ENCODE measurements around the gene CFAP73.
"Not testable (repeated sequence)": the region's sequence is repeated elsewhere in the genome, so short reads cannot be mapped to it uniquely, and the experiment has no call there.

CFAP73 gene

DNA sequence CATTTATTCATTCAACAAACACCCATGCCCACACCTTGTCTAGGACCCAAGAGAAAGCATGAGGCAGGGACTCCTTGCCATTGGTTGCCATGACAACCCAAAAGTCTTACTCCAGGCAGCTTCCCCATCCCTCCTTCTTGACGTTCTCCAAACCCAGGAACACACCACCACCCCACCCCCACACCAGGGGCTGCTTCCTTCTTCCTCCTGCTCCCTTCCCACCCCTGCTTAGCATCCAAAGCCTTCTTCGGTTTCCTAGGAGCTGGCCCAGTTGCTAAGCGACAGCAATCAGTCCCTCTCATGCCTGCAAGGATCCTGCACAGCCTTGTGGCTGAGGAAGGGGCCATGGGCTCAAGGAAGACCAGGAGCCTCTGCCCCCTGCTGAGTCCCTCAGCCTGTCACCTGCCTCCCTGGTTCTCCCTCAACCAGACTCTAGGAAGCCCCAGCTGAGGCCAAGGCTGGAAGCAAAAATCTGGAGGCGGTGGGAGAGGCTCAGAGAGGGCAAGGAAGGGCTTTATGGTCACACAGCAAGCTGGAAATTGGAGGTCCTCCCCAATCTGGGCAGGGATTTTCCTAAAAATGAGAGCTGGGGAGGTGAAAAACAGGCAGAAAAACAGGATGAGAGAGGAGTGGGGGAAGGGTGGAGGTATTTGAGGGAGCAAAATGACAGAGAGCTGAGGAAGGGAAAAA, 29.4 kb upstream of the CFAP73 start:
- DNase-seq (ENCODE audit: low spot score), result no peak

DNA sequence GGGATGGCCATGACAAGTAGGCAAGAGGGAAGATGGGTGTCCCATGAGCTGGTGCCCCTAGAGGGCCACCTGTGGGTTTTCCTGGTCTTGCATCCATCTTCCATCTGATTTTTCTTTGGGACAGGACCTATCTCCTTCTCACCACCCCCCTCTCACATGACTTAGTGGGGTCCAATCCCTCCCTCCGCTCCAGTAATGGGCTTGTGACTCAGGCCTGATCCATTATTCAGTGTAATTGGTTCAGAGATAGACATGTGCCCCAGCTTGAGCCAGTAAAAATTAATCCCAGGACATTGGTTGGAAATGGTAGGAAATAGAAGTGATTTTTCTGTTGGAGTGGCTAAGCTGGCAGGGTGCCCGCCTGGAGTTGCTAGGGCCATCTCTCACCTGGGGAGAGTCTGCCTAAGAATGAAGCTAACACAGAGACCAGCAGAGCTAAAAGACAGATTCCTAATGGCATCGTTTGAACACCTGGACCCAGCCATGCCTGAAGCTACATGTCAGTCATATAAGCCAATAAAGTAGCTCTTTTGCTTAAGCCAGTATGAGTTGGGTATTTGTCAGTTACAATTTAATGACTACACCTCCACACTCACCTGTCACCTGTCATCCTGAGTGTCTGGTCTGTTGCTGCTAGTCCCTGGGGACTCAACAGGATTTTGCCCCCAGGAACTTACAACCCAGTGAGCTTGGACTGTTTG, 28.7 kb upstream of the CFAP73 start:
- no peak for DNase-seq (ENCODE audit: low spot score)

DNA sequence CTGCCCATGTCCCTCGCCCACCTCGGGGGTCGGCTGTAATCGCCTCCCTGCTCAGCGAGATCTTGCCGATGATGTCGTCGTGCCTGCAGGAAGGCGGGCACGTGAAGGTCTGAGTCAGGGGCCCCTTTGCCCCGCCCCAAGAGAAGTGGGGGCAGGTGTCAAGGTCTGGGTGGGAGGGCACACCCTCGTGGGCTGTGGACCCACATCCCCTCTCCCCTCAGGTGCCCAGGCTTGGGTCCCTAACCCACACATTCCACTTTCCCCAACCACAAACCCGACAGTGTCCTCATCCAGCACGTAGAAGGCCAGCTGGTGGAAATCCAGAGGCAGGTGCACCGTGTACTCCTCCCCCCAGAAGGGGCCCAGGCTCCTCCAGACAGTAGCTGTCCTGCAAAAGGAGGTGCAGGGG, 21.7 kb upstream of the CFAP73 start:
- no peak for DNase-seq (ENCODE audit: low spot score)

DNA sequence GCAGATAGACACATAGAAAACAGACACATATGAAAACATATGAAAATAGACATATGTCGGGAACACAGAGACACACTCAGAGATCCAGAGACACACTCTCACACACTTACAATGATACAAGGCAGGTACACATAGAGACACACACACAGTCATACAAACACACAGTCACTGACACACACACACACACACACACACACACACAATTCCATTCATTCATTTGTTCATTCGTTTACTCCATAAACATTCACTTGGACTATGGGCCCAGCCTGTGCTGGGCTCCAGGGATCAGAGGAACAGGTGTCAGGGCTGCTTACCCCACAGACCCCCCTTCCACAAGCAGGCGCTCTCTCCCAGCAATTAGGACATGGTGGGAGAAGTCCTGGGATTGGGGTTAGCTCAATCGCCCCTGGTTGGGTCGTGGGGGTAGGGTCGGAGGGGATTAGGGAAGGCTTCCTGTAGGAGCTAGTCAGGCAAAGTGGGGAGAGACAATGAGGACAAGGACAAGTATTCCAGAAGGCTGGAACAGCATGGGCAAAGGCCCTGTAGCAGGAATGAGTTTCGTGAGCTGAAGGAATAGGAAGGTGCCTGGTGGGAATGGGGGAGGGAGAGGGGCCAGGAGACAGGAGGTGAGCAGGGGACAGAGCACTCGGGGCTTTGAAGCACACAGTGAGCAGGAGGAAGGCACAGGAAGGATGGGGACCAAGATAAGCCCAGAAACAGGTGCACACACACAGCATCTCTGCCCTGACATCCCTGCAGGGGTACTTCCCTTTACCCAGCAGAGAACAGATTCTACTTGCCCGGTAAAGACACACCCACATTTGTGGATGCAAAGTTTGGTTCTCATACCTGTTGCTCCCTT, 20.5 kb upstream of the CFAP73 start:
- no peak for DNase-seq (ENCODE audit: low spot score)

DNA sequence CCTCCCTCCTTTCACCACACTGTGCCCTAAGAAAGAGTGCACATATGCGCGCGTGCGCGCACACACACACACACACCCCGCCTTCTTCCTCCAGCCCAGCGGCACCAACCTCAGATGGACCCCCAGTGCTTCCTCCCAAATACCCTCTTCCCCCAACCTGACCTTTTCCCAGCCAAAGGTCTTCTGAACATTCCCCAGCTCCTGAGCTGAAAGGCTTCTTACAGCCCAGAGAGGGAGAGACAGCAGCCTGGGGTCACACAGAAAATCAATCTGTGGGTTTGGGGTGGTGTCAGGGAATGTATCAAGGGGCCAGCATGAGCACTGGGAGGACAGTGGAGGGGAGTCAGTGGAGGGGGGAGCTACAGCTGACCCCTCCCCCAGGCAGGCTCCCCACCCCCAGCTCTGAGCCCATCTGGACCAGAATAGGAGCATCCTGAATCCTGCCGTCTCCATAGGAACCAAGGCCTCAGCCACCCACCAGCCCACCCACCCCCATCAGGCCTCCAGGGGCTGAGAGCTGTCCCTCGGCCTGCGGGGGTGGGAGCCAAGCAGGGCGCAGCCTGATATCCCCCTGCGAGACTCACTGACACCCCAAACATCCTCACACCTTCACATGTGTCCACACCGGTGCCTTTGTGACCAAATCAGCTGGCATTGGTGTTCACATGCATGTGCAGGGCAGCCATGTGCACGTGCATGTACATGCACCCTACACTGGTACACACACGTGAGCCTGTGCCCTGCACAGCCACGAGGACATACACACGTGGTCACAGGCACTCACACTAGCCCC, 19.7 kb upstream of the CFAP73 start:
- no peak for DNase-seq (ENCODE audit: low spot score)

DNA sequence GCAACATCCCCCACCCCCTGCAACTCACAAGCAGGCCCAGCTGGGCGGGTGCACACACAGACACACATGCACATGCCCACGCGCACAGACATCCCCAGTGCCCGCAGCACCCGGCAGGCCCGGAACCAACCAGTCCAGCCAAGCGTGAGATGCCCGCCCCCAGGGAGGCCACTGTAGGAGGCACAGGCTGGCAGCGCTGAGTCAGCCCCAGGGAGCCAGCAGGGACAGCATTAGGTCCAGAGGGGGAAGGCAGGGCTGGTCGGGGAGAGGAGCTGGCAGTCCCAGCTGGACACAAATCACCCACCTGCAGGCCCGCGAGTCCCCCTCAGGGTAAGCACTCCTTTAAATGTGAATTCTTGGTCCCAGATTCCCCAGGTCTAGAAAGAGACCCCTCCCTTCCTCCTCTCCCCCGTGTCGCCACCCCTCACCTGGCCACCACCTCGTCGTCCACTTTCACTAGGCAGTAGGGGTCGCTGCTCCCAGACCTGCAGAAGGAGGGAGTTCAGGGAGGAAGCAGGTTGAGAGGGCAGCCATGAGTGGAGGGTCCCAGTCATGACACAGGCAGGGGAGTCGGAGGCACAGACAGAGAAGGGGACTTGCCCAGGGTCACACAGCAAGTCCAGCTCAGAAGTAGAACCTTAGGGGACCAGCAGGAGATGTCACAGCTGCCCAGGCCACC, 18.9 kb upstream of the CFAP73 start:
- DNase-seq (ENCODE audit: low spot score), result peak; percentile 36

DNA sequence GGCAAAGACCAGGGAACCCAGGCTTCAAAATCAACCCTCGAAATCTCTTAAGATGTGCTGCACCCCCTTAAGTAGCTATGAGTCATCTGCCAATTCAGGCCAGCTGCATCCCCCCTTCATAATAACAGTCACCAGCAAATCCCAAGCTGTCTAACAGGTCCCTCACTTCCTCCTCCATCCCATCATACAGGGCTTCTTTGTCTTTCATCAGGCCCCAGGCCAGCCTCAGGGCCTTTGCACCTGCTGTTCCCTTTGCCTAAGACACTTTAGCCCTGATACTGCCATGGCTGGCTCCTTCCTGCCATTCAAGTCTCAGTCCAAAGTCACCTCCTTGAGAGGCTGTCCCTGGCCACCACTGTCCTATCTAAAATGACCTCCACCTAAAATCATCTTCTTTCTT, 18.0 kb upstream of the CFAP73 start:
- DNase-seq (ENCODE audit: low spot score), result no peak

DNA sequence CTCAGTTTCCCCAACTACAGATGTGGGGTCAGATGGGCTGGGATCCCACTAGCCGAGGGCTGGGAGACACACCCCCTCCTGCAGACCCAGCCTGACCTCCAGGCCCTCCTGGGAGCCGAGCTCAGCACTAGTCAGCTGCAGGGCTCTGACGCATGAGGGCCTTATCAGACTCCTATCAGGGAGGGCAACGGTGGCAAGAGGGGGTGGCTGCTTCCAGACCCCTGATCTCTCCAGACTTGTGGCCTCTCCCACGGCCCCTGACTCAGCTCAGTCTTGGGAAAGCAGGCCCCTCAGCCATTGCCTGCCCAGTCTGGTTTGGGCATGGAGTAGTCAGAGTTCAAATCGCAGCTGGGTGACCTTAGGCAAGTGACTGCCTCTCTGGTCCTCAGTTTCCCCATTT, 16.5 kb upstream of the CFAP73 start:
- DNase-seq (ENCODE audit: low spot score), result no peak

DNA sequence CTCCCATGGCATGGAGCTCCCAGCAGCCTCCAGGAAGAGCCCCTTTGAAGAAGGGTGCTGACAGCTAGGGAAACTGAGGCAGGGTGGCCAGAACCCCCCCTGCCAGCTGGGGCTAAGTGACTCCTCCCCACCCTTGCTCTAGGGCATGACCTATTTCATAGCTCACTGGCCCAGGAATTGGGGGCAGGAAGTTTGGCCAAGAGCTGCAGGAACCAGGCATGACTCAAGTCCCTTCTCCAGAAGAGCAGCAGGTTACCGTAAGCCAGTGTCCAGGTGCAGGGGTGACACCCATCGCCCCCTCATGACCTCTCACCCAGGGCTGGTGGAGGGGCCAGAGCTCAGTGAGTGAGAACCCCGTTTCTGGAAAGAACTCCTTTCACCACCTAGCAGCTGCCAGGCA, 15.9 kb upstream of the CFAP73 start:
- DNase-seq (ENCODE audit: low spot score), result no peak

DNA sequence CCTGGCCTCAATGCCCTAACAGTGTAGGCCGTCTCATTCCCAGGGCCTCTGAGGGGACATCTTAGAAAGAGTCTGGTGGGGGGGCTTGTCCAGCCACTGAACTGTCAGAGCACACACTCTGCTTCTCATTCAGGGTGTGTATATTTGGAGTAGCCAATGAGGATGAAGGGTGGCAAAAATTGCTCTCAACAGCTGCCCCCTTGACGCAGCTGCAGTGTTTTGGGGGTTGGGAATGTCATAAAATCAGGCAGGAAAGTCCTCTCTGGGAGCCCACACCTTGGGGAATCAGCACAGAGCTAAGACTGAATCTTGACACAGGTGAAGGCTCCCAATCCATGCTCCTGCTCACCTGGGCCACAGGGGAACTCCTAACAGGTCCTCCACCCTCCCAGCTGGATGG, 15.5 kb upstream of the CFAP73 start:
- DNase-seq (ENCODE audit: low spot score), result no peak

DNA sequence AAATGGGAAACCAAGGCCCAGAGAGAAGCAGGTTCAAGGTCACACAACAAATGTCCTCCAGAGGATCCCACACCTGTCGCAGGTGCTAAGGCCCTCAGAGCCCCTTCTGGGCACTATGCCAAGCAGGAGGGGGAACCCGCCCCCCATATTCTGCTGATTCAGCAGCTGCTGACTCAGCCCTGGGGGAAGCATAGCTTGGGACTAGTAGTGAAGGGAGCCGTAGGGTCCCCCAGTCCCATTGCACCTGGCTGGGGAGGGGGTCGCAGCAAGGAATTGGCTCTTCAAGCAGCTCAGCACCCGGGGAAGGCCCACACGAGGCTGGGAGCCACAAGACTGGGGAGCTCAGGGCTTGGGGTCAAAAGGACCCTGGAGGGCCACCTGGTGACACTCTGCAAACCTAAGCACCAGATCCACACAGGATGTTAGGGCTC, 15.0 kb upstream of the CFAP73 start:
- DNase-seq (ENCODE audit: low spot score), result no peak

DNA sequence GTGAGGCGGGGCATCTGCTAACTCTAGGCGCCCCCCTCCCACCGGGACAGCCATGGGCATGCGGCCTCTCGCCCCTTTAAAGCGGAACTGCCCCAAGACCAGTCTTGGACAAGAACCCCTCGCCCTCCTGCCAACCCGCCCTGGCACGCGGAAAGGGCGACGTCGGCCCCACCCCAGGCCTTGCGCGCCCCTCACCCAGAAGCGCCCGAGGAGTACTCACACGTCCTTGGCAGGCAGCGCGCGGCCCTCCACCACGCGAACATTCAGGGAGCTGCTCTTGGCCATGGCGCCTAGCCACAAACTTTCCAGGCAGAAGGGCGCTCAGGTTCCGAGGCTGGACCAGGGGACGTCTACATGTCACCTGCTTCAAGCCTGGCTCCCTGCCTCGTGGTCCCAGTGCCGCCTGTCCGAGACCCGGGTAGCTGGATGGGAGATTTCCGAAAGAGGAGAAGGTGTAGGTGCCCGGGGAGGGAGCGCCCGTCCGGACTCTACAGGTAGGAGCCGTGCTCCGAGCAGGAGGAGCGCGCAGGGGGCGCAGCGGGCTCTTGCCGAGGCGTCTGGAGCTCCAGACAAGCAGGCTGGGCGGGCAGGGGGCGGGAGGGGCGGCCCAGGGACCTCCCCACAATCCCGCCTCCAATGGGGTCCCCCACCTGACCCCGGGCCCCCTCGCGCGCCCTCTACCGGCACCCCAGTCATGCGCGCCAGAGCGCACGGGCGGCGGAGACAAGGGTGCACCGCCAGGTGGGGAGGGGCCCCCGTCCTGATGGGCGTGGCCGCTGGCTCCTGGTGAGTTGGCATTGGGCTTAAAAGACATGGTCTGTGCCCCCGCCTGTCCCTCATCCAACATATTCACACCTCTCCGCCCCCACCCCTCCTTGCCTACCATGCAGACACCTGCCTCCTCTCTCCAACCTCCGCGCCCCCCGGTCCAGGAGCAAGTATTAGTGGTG, 14.1 kb upstream of the CFAP73 start, which contains the start of gene RASAL1:
RASAL1 (minus strand) TSS at position 584 of the 950 bp plus-strand sequence; CDS start at position 285, 299 bp downstream.
- DNase-seq (ENCODE audit: low spot score), result peak; percentile 37

DNA sequence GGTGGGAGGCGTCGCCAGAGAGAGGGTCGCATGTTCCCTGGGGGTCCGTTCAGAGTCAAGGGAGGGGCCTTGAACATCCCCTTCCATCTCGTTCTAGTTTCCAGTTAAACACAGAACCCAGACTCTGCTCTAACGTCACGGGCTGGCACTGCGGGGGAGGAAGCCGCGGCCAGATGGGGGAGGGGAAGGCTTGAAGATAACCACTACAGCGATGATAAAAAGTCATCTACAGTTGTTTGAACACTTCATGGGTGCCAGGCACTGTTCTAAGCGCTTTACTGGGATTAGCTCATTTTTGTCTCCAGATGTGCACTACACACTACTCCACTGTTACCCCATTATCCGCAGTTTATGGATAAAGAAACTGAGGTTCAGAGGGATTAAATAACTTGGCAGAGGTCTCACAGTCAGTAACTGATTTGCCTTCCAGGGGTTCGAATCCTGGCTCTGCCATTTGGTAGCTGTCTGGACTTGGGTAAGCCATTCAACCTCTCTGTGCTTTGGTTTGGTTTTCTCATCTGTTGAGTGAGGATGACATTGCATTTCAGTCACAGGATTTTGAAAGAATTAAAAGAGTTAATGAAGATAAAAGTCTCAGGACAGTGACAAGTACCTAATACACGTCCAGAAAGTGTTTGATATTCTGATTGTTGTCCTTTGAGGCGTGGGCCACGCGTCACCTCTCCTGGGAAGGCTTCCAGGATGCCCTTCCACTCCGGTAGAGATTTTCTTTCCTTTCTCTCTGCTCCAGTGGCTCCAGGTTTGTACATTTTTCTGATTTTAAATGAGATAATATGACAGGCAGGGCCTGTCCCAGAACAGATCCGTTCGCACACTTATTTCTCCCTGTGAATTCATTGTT, 13.2 kb upstream of the CFAP73 start:
- DNase-seq (ENCODE audit: low spot score), result peak; percentile 45

DNA sequence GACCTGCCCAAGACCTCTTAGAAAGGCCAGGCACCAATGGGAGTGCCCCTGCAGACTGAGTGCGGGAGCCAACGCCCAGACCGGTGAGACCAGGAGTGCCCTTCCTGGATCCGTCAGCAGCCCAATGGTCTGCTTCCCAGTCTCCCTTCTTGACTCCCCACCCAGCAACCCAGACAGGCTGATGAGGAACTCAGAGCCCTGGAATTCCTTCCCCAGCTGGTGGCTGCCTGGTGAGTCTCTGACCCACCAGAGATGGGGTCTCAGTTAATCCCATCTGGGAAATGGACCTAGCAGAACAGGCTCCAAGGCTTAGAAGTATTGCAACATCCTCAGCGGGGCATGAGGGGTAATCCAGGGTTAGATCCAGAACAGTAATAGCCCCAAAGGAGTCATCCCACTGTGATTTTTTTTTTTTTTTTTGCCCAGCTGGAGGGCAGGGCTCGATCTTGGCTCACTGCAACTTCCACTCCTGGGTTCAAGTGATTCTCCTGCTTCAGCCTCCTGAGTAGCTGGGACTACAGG, 12.5 kb upstream of the CFAP73 start:
- DNase-seq (ENCODE audit: low spot score), result no peak

DNA sequence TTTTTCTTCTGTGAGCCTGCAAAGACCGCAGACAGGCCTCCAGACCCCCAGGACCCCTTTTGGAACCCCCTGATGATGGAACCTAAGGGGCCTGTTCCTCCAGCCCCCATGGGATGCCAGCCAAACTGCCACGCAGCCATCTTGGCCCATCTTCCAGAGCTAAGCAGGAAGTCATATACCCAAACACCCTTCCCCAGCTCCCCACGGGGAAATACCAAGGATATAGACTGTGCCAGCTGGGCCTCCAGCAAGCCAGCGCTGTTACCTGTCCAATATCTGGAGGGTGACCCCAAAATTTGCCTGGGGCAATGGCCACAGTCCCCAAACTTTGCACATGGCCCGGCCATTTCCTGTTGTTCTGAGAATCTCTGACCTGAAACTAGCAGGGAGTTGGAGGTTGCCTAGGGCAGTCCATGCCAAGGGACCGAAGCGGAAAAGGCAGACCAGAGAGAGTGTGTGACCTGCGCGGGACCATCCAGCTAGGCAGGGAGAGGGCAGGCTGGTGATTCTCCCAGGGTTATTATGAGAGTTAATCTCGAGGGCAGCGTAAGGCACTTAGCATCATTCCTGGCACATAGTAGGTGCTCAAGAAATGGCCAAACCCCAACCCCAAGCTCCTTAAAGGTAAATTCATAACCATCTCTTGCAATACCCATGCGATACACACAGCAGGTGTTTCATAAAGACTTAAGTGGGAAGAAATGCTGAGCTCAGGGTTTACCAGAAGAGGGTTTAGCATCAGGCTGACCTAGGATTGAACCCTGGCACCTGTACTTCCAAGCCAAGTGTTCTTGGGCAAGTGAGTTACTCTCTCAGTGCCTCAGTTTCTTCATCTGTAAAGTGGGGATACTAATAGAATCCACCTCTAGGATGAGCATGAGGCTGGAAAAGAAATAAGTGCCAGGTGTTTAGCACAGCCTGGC, 11.4 kb upstream of the CFAP73 start:
- no peak for DNase-seq (ENCODE audit: low spot score)

DNA sequence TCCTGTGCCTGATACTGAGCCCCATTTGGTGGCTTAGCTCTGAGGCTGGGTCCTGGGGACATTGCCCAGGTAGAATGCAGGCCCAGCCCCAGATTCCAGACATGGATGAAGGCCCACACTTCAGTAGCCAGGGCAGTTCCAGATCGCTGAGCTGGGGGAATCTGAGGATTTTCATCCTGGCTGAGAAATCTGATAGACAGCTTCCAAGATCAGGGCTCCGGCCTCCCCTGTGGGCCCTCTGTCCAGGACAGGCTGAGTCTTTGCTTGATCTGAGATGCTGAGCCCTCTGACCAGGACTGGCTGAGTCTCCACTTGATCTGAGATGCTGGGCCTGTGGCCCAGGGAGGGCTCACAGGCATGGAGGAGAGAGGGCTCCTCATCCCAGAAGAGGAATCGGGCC, 10.7 kb upstream of the CFAP73 start:
- no peak for DNase-seq (ENCODE audit: low spot score)

DNA sequence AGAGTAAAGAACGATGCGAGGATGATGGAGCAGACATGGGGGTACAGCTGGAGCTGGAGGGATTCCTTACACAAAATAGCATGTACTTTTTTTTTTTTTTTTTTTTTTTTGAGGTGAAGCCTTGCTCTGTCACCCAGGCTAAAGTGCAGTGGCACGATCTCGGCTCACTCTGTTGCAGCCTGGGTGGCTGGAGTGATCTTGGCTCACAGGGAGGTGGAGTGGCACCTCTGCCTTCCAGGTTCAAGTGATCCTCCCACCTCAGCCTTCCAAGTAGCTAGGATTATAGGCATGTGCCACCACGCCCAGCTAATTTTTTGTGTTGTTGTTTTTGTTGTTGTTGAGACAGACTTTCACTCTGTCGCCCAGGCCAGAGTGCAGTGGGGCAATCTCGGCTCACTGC, 8.8 kb upstream of the CFAP73 start:
- no peak for DNase-seq (ENCODE audit: low spot score)

DNA sequence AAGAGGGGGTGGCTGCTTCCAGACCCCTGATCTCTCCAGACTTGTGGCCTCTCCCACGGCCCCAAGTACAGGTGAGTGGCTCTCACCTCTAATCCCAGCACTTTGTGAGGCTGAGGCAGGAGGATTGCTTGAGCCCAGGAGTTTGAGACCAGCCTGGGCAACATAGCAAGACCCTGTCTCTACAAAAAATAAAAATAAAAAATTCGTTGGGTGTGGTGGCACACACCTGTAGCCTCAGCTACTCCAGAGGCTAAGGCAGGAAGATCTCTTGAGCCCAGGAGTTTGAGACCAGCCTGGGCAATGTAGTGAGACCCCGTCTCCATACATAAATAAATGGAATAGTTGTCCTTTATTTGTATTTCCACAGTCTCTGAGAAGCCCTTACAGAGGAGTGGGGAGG, 7.8 kb upstream of the CFAP73 start:
- not testable (repeated sequence) for DNase-seq (ENCODE audit: low spot score)

Data from COLO829 (cell line).